A673 (cell line): ENCODE measurements around the gene FBN1.

Experiments
- EZH2 ChIP-seq: fragments of 200-600 bp; sonication (generic); IDR thresholded peaks from 2 replicates; pipeline ENCODE4 v1.6.1; 2017; ENCODE audit warnings: borderline replicate concordance, low read depth, mild to moderate bottlenecking, mixed read lengths, antibody characterized with exemption, low read length; ENCODE audit not compliant: poor library complexity, severe bottlenecking
- TF ChIP-seq, protein P1 (sequence below): fragments of 300-800, 200-600 bp; sonication (generic); conservative IDR thresholded peaks from 2 replicates; pipeline ENCODE4 v1.5.1; 2017; ENCODE audit warnings: low read depth, mild to moderate bottlenecking, antibody characterized with exemption, low read length, moderate library complexity, mixed read lengths

DNA sequence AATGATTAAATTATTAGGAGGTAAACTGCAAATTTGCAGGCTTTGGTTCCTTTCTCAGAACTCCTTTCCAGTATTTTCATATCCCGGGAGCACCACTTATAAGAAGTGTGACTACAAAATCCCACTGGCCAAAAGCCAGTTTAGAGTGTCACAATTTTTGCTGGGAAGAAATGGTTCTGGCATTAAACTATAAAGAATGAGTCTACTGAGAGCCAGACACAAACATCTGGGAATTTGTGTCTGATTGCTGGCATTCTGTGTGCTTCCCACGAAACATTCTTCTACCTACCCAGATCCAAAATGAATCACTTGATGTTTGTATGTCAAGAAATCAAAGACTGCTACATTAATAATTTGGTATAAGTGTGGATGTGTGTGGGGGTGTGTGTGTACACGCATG, 231.5 kb downstream of the FBN1 start:
- TF ChIP-seq, protein P1, sequence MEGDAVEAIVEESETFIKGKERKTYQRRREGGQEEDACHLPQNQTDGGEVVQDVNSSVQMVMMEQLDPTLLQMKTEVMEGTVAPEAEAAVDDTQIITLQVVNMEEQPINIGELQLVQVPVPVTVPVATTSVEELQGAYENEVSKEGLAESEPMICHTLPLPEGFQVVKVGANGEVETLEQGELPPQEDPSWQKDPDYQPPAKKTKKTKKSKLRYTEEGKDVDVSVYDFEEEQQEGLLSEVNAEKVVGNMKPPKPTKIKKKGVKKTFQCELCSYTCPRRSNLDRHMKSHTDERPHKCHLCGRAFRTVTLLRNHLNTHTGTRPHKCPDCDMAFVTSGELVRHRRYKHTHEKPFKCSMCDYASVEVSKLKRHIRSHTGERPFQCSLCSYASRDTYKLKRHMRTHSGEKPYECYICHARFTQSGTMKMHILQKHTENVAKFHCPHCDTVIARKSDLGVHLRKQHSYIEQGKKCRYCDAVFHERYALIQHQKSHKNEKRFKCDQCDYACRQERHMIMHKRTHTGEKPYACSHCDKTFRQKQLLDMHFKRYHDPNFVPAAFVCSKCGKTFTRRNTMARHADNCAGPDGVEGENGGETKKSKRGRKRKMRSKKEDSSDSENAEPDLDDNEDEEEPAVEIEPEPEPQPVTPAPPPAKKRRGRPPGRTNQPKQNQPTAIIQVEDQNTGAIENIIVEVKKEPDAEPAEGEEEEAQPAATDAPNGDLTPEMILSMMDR: no peak
- no peak for TF ChIP-seq EZH2
